HG03575 (cell line): ENCODE data around the gene PARP3.

Experiments used
- ATAC-seq: cut with Tn5 transposase; IDR thresholded peaks from one replicate; pipeline ENCODE4 v1.9.1; 2021; ENCODE audit not compliant: unreplicated experiment, insufficient number of reproducible peaks, low FRiP score; ENCODE audit errors: extremely low read depth

Gene PARP3

GRCh38 chr3:51961011-51961410 is 18.8 kb downstream of the PARP3 start:
- ATAC-seq, result no peak

GRCh38 chr3:51961602-51962569 is 19.7 kb downstream of the PARP3 start:
- no peak for ATAC-seq

GRCh38 chr3:51962854-51963530 is 20.8 kb downstream of the PARP3 start:
- ATAC-seq, result no peak

GRCh38 chr3:51963951-51964451 is 21.8 kb downstream of the PARP3 start:
- no peak for ATAC-seq

GRCh38 chr3:51964521-51964920 is 22.4 kb downstream of the PARP3 start:
- no peak for ATAC-seq

- no peak for ATAC-seq
Observed at GRCh38 chr3:51966016-51966415, 23.9 kb downstream of the PARP3 start.

- ATAC-seq, result no peak
Observed at GRCh38 chr3:51966486-51966885, 24.3 kb downstream of the PARP3 start.

GRCh38 chr3:51966922-51967383 is 24.8 kb downstream of the PARP3 start:
- no peak for ATAC-seq

GRCh38 chr3:51967384-51968169 is 25.4 kb downstream of the PARP3 start, which contains the start of gene PCBP4:
TSS of gene PCBP4 (minus strand) at chr3:51967454. CDS start at chr3:51961240, 6,214 bp downstream.
- ATAC-seq, result no peak

- no peak for ATAC-seq
Observed at GRCh38 chr3:51968170-51968775, 26.1 kb downstream of the PARP3 start.

- no peak for ATAC-seq
Observed at GRCh38 chr3:51968883-51969678, 26.9 kb downstream of the PARP3 start.

- no peak for ATAC-seq
Observed at GRCh38 chr3:51969841-51970240, 27.7 kb downstream of the PARP3 start.

- no peak for ATAC-seq
Observed at GRCh38 chr3:51970606-51971300, 28.6 kb downstream of the PARP3 start.

- ATAC-seq, result no peak
Observed at GRCh38 chr3:51971350-51971749, 29.2 kb downstream of the PARP3 start.

- ATAC-seq, result no peak
Observed at GRCh38 chr3:51974277-51974962, 32.3 kb downstream of the PARP3 start.

- ATAC-seq, result no peak
Observed at GRCh38 chr3:51974963-51975851, 33.0 kb downstream of the PARP3 start, which contains the start of gene ABHD14A. TSS of gene ABHD14A (plus strand) at chr3:51975064. CDS start at chr3:51975136, 72 bp downstream.
